ENCODE data around the gene C12orf57.
A peak's percentile ranks its signal among the peaks of the same experiment; 100 is the strongest.

- TF ChIP-seq RELA (IDR thresholded peaks at IDR 0.05; ENCODE audit: borderline replicate concordance, partially characterized antibody), result no peak
- no peak for TF ChIP-seq POLR2AphosphoS5 (IDR thresholded peaks at IDR 0.05; ENCODE audit: low read length)
- TF ChIP-seq EP300 (IDR thresholded peaks at IDR 0.05; ENCODE audit: borderline replicate concordance in 1 of 2, control insufficient read depth in 1 of 2, low read depth in 2 of 2, low read length in 2 of 2), result no peak
- TF ChIP-seq ETV6 (conservative IDR thresholded peaks at IDR 0.05 in 1 of 2, IDR thresholded peaks at IDR 0.05 in 1 of 2; ENCODE audit: borderline replicate concordance in 1 of 2, low read depth in 1 of 2), result no peak
- TF ChIP-seq POLR2A (IDR thresholded peaks at IDR 0.05; ENCODE audit: low read depth, low read length), result peak; percentile 51
Observed at GRCh38 chr12:6928022-6928702, 15.7 kb upstream of the C12orf57 start.

Measured in GM12878 (cell line).